ENCODE results near the gene OR2T2. TPM values are rescaled to one million over a fixed set of nuclear protein-coding genes. Genes with fewer than 3 reads are reported as not detected.
"Not testable (repeated sequence)": the region's sequence is repeated elsewhere in the genome, so short reads cannot be mapped to it uniquely, and the experiment has no call there.

The OR2T2 gene
- total RNA-seq, 4 donors from 2014 or later = 0.21 TPM; not detected in 3

DNA sequence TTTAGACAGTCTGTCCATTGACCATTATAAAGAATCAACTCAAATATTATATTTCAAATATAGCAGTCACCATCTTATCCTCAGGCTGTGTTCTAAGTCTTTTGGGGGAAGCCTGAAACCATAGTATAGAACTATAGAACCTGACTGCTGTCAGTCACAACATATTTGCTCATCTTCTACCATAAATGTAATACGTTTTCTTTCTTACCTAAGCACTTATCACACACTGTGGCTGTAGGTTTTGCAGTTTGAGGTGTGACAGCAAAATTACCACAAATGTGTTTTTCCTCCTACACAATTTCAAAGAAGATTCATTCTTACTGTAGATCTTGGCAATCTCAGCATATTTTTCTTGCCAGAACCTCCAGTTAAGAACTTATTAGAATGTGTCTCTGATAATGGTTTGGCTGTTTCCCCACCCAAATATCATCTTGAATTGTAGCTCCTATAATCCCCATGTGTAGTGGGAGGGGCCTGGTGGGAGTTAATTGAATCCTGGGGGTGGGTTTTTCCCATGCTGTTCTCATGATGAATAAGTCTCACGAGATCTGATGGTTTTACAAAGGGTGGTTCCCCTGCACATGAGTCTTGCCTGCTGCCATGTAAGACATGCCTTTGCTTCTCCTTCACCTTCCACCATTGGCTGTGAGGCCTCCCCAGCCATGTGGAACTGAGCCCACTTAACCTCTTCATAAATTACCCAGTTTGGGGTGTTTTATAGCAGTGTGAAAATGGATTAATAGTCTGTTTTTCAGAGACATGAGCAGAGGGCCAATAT, 2.7 kb upstream of the OR2T2 start:
- H3K36me3 ChIP-seq; H3K9me3 ChIP-seq; DNase-seq; H3K27ac ChIP-seq; H3K4me1 ChIP-seq; intact Hi-C loops (cut with DNase I; ENCODE audit: low total_unique reads); H3K27me3 ChIP-seq; H3K4me3 ChIP-seq: not testable (repeated sequence)

DNA sequence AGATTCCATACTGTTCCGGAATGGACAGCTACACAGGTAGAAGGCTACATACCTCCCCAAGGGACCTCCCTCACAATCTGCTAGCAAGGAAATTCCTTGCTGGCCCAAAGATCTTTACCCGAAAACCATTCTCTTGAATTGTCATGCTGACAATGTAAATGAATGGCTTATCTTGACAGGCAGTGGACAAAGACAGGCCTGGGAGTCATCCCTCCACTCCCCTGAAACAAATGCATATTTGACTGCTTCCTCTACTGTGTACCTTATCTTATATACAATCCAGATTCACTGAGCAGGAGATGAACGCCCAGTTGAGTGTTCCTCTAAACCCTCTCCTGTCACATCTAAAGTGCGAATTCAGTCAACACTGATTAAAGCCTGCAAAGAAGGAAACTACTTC, 834 bp upstream of the OR2T2 start:
- H3K4me3 ChIP-seq; intact Hi-C loops (cut with DNase I; ENCODE audit: low total_unique reads); H3K36me3 ChIP-seq; H3K27ac ChIP-seq; DNase-seq; H3K4me1 ChIP-seq; H3K9me3 ChIP-seq; H3K27me3 ChIP-seq: not testable (repeated sequence)

DNA sequence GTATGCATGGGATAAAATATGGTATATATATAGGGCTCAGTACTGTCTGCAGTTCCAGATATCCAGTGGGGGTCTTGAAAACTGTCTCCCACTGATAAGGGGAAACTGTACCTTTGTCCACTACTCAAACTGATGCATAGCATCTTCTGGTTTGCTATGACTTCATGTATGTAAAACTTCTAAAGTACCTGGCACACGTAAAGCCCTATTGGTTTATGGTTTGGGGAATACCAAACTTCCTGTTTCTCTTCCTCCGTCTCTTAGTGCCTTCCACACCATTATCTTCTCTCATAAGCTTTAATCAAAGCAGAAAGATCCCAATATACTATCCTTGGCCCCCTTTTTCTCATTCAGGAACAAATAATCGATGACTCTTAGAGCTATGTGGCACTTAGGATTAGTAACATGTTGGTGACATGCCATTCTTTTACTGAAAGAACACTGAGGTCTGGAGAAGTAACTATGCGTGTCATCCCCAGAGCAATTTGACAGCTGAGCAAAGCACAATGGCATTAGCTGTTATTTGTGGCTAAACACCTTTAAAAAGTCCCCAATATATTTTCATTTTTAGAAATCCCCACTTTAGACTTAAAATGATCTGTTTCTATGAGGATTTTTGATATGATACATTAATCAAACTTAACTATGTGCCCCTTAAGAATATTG, 3.1 kb downstream of the OR2T2 start:
- H3K27me3 ChIP-seq; H3K27ac ChIP-seq; H3K4me3 ChIP-seq; H3K4me1 ChIP-seq; DNase-seq; intact Hi-C loops (cut with DNase I; ENCODE audit: low total_unique reads); H3K36me3 ChIP-seq; H3K9me3 ChIP-seq: not testable (repeated sequence)

DNA sequence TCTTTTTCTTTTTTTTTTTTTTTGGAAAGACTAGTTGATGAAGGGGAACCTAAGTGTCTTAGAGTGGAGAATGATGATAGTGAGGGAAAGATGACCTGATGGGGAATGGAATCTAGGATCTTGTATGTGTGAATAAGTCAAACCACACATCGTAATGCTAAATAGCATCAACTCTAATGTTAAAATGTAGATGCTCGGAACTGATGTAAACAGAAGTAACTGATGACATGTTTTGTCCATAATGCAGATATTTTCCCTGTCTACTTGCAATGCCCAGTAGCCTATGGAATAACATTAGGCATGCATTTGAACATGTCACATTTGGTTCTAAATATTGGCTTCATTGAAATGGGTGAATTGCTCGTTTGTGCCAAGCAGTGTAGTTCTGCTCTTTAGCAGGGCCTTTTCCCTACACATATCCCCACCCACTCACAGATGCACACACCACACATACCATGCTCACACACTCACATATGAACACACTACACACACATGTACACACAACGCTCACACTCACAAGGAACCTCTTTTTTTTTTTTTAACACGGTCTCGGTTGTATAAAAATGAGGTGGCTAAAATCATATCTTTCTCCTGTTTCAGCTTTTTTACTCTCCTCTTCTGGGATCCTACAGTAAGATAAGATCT, 4.5 kb downstream of the OR2T2 start:
- H3K4me1 ChIP-seq; H3K36me3 ChIP-seq; H3K27me3 ChIP-seq; H3K4me3 ChIP-seq; H3K9me3 ChIP-seq; DNase-seq; intact Hi-C loops (cut with DNase I; ENCODE audit: low total_unique reads); H3K27ac ChIP-seq: not testable (repeated sequence)

DNA sequence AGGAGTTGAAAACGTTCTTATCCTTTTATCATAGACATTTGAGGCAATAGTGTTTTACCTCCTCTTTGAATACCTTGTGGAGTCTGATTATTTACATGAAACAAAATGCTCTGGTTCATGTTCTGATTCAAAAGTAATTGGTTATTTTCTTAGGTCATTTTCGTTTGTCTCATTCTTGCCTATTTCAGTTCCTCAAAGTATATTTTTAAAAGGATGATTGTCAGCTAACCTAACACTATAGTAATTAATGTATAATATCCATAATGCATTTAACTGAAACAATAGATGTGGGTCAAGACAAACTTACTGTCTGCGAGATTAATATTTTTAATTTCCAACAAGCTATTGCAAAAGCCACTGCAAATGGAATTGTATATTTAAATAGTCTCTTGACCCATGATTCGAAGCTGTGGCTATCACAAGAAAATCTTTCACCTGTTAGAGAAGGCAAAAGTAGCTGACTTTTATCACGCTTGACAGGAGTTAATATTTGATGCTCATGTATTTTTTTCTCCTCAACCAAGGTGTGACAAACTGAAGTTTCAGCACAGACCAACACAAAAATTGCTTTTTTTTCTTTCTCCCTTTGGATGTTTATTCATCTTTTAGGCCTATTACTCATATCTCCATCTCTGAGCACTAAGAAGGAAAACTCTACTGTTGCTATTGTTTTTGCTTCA, 5.2 kb downstream of the OR2T2 start:
- H3K4me1 ChIP-seq; H3K27ac ChIP-seq; DNase-seq; H3K9me3 ChIP-seq; intact Hi-C loops (cut with DNase I; ENCODE audit: low total_unique reads); H3K36me3 ChIP-seq; H3K4me3 ChIP-seq; H3K27me3 ChIP-seq: not testable (repeated sequence)

DNA sequence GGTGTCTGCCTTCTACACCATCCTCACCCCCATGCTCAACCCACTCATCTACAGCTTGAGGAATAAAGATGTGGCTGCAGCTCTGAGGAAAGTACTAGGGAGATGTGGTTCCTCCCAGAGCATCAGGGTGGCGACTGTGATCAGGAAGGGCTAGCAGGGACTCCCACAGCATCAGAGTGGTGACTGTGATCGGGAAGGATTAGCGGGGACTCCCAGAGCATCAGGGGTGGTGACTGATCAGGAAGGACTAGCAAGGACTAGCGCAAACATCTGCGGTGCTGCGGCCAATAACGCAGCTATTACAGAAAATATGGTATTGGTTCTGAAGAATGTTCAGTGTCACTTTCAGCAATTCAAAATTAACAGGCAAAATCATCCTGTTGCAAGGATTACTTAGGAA, 8.2 kb downstream of the OR2T2 start:
- H3K27ac ChIP-seq; H3K4me1 ChIP-seq; intact Hi-C loops (cut with DNase I; ENCODE audit: low total_unique reads); H3K4me3 ChIP-seq; H3K9me3 ChIP-seq; DNase-seq; H3K36me3 ChIP-seq; H3K27me3 ChIP-seq: not testable (repeated sequence)

DNA sequence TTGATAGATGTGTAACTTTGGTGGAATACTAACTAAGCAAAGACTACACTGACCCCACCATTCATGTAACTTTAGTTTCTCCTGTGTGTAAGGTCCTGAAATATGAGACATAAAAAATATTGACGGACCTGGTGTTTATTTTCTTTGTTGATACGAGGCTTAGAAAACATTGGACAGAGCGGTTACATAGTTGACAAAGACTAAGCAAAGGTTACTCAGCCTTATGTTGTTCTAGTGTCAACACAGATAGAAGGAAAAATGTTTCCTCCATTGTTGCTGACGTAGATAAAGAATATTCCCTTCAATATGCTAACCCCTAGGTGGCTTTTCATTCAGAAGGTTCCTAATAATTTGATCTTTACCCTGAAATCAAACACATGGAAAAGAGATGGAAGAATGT, 9.6 kb downstream of the OR2T2 start:
- H3K27ac ChIP-seq; H3K27me3 ChIP-seq; intact Hi-C loops (cut with DNase I; ENCODE audit: low total_unique reads); H3K36me3 ChIP-seq; H3K9me3 ChIP-seq; H3K4me1 ChIP-seq; DNase-seq; H3K4me3 ChIP-seq: not testable (repeated sequence)

DNA sequence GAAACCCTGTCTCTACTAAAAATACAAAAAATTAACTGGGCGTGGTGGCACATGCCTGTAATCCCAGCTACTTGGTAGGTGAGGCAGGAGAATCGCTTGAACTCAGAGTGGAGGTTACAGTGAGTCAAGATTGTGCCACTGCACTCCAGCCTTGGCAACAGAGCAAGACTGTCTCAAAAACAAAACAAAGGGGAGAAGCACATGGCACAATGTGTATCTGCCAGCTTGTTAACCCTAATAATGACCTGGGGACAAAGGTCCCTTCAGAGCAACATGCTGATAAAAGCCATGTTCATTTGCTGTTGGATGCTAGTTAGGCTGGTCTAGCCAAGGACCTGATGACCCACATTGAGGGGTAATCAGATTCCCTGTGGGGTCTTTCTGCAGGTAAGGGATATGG, 11.2 kb downstream of the OR2T2 start:
- H3K4me1 ChIP-seq; H3K36me3 ChIP-seq; H3K27me3 ChIP-seq; H3K27ac ChIP-seq; intact Hi-C loops (cut with DNase I; ENCODE audit: low total_unique reads); H3K9me3 ChIP-seq; H3K4me3 ChIP-seq; DNase-seq: not testable (repeated sequence)

DNA sequence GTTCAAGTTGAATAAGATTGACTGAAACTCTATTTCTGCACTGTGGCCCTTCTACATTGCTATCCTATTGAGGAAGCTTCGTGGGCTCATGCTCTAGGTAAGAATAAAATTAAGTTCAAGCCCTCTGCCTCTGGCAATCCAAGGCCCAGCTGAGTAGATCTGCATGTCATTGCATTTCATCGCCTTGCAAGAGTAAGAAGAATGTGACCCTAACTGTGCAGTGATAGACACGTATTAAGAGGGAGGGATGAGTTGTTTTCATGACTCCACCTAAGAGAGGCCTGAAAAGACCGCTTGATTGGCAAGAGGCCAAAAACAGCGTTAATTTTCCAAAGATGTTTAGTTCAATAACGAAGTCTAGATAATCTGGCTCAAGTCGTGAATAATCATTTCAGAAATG, 13.7 kb downstream of the OR2T2 start:
- intact Hi-C loops (cut with DNase I; ENCODE audit: low total_unique reads); H3K4me3 ChIP-seq; DNase-seq; H3K4me1 ChIP-seq; H3K36me3 ChIP-seq; H3K27me3 ChIP-seq; H3K27ac ChIP-seq; H3K9me3 ChIP-seq: not testable (repeated sequence)

Data from uterus (tissue), 4 donors.